Coronary artery (tissue), 2 donors: ENCODE results near the gene ACOT8.
"Not testable (repeated sequence)": the region's sequence is repeated elsewhere in the genome, so short reads cannot be mapped to it uniquely, and the experiment has no call there.

Experiments
- DNase-seq: peaks from one replicate; pipeline ENCODE4 v3.0.0-alpha.2; 2017; ENCODE audit warnings: low spot score
- H3K27ac ChIP-seq, 2 donors: fragments of 200-600 bp; sonication (generic); one replicate each; pipeline ENCODE4 v1.5.1; 2016 to 2019
- H3K4me3 ChIP-seq: fragments of 200-600 bp; sonication (generic); 2 replicates; pipeline ENCODE4 v1.5.1; 2016; ENCODE audit warnings: mild to moderate bottlenecking, moderate library complexity
- TF ChIP-seq, protein P1 (sequence below): fragments of 200-600 bp; sonication (generic); IDR thresholded peaks from one replicate; pipeline ENCODE4 v1.5.1; 2019; ENCODE audit warnings: antibody characterized with exemption

Gene ACOT8

DNA sequence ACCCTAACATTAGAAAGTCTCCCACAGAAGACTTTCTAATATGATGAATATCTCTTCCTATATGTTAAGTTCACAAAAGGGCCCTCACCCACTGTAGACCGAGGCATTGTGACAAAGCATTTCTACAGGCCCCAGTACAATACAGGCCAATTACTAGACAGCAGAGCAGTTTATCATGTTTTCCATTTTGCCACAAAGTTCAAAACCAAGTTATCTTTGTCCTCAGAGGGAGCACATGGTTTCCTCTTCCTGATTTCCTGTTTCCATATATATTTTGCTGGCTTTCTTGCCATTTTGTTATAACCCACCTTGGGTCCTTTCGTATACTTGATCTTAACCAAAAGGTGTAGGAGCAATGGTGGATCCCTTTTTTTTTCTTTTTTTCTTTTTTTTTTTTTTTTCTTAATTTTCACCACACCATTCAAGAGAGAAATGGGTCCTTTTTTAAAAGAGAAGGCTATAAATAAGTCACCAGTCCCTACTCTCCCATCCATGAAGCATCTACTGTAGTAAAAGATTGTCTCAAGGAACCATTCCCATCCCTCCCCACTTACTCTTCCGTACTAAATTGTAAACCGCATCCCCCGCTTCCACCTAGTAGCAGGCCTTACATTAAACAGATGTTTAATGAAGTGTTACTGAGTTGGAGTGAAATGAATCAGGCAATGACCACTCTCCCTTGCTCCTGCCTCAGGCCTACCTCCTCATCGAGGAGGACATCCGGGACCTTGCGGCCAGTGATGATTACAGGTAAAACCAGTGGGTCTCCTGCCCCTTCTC is 46.8 kb downstream of the ACOT8 start:
- H3K4me3 ChIP-seq: no peak overlapping the region
- TF ChIP-seq, protein P1, sequence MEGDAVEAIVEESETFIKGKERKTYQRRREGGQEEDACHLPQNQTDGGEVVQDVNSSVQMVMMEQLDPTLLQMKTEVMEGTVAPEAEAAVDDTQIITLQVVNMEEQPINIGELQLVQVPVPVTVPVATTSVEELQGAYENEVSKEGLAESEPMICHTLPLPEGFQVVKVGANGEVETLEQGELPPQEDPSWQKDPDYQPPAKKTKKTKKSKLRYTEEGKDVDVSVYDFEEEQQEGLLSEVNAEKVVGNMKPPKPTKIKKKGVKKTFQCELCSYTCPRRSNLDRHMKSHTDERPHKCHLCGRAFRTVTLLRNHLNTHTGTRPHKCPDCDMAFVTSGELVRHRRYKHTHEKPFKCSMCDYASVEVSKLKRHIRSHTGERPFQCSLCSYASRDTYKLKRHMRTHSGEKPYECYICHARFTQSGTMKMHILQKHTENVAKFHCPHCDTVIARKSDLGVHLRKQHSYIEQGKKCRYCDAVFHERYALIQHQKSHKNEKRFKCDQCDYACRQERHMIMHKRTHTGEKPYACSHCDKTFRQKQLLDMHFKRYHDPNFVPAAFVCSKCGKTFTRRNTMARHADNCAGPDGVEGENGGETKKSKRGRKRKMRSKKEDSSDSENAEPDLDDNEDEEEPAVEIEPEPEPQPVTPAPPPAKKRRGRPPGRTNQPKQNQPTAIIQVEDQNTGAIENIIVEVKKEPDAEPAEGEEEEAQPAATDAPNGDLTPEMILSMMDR: no peak
- no peak for DNase-seq
- no peak overlapping the region for H3K27ac ChIP-seq

DNA sequence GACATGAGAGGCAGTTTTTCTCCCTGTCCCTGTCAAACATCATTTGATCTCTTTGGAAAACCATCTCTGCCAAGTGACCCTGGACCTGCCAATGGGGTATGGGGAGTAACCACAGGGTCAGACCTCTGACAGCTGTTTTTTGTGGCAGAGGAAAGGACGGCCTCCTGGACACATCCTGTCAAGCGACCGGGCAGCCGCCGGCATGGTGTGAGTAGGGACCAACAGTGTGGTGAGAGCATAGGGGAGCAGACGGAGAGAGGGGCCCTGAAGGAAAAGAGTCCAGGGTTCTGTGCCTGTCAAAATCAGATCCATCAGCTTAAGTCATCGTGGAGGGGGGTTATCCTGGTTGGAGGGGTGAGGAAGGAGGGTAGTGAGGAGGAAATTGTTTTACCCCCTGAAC is 55.3 kb downstream of the ACOT8 start:
- H3K27ac ChIP-seq: no peak overlapping the region
- TF ChIP-seq, protein P1: no peak
- no peak for DNase-seq
- H3K4me3 ChIP-seq: no peak overlapping the region

DNA sequence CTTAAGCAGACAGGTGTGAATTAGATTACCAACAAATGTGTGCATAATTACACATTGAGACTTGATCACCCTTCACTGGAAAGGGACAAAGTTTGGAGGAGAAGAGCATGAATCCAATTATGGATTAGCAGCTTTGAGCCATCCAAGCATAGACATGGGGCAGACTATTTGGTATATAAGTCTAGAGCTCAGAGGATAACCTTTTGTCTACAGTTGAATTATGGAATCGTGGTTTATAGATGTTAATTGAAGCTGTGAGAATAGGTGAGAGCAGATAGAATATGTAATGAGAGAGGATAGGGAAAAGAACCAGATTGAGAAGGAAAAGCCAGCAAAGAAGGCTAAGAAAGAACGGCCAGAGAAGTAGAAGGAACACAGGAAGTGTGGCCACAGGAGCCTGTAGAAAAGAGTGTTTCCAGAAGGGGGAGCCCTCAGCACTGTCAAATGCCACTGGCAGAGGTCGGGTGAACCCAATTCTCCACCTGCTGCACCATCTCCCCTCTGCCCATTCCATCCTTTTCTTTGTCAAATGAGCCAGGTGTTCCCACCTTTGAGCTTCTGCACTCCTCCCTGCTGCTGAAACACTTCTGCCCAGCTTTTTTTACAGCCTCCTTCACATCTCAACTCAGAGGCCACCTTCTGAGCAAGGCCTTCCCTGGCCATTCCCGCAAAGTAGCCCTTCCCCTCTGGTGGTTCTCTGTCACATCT is 58.1 kb downstream of the ACOT8 start:
- TF ChIP-seq, protein P1: peak; percentile 69
- no peak overlapping the region for H3K4me3 ChIP-seq
- no peak for DNase-seq
- no peak overlapping the region for H3K27ac ChIP-seq

DNA sequence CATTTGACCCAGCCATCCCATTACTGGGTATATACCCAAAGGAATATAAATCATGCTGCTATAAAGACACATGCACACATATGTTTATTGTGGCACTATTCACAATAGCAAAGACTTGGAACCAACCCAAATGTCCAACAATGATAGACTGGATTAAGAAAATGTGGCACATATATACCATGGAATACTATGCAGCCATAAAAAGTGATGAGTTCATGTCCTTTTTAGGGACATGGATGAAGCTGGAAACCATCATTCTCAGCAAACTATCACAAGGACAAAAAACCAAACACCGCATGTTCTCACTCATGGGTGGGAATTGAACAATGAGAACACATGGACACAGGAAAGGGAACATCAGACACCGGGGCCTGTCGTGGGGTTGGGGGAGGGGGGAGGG is 59.2 kb downstream of the ACOT8 start:
- not testable (repeated sequence) for H3K4me3 ChIP-seq, H3K27ac ChIP-seq, DNase-seq

DNA sequence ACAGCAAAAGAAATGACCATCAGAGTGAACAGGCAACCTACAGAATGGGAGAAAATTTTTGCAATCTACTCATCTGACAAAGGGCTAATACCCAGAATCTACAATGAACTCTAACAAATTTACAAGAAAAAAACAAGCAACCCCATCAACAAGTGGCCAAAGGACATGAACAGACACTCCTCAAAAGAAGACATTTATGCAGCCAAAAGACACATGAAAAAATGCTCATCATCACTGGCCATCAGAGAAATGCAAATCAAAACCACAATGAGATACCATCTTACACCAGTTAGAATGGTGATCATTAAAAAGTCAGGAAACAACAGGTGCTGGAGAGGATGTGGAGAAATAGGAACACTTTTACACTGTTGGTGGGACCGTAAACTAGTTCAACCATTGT is 59.7 kb downstream of the ACOT8 start:
- H3K27ac ChIP-seq, H3K4me3 ChIP-seq, DNase-seq: not testable (repeated sequence)

DNA sequence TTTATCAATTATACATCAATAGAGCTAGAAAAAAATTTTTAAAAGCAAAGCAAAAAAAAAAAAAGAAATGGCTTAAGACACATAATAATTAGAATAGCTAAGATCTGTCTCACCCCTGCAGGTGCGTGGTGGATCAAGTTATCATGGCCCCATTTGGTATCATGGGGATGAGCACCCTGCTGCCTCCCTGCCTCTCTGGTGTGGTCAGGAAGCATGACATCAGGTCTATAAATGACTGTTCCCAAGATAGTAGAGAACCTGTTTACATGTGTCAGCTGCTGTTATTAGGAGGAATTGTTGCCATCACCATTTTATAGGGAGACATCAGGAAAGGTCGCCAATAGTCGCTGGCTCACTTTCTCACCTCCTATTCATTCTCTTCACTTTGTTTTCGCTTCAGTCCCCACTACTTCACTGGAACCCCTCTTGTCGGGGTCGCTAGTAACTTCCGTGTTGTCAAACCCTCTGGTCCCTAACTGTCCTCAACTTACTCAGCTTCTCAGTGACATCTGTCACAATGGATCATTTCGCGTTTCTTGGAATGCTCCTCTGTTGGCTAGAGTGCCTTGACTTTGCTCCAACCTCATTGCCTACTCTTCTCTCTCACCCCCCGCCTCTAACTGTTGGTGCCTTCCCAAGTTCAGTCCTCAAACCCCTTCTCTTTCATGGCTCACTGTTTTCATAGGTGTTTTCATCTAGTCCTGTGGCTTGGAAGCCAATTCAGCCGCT is 60.7 kb downstream of the ACOT8 start:
- Histone ChIP-seq H3K27ac (no peak overlapping the region), H3K4me3 (no peak overlapping the region)
- no peak for DNase-seq
- TF ChIP-seq, protein P1: no peak

DNA sequence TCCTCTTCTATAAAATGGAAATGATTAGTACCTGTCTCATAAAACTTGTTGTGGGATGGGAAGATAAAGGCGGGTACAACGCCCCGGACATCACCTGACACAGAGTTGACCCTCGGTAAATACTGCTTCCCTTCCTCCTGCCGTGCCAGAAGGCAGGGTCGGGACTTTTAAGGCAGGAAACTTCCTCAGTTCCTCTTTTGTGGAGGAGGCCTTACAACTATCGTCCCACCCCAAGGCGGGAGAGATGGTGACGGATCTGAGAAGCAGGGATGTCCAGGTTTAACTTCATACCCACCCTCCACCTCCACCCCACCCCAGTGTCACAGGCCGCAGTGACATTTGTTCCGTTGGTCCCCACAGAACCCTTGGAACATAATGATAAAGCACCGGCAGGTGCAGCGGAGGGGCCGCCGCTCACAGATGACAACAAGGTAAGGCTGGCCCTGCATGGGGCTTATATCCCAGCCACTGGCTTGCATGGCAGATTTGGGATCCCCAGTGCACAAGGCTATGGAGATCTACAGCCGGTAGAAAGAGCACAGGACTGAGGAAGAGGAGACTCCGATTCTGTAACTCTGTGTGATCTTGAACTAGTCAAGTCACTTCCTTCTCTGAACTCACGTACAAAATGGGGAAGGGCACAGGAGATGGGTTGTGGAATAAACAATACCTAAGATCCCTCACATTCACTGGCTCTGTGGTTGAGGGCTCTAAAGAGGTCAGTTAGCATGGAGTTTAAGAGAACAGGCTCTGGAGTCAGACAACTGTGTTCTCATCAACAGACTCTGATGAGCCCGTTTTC is 64.7 kb downstream of the ACOT8 start:
- peak overlapping the region; percentile 98 for H3K4me3 ChIP-seq
- H3K27ac ChIP-seq: peak overlapping the region; percentile 93 to 97
- DNase-seq: no peak
- TF ChIP-seq, protein P1: no peak
